Astrocyte (in vitro differentiated cells and primary cell): ENCODE results near the gene COL26A1.

Experiments used
- EZH2 ChIP-seq: IDR thresholded peaks from 2 replicates; pipeline ENCODE4 v1.6.1; 2012; ENCODE audit warnings: mild to moderate bottlenecking, low read length, inconsistent platforms; ENCODE audit not compliant: insufficient read depth
- TF ChIP-seq, protein P1 (sequence below): IDR thresholded peaks from 2 replicates; pipeline ENCODE4 v1.5.1; 2011; ENCODE audit warnings: low read depth, mild to moderate bottlenecking, inconsistent platforms, low read length, moderate library complexity; ENCODE audit not compliant: insufficient read depth

DNA sequence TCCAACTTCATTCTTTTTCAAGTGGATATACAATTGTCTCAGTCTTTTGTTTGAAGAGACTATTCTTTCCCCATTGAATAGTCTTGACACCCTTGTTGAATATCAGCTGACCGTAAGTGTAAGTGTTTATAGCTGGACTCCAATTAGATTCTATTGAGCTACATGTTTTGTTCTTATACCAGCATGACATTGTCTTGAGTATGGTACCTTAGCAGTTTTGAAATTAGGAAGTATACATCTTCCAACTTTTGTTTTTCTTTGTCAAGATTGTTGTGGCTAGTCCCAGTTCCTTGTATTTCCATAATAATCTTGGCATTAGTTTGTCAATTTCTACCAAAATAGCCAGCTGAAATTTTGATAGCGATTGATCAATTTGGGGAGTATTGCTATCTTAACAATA lies 209.5 kb downstream of the COL26A1 start:
- TF ChIP-seq, protein P1, sequence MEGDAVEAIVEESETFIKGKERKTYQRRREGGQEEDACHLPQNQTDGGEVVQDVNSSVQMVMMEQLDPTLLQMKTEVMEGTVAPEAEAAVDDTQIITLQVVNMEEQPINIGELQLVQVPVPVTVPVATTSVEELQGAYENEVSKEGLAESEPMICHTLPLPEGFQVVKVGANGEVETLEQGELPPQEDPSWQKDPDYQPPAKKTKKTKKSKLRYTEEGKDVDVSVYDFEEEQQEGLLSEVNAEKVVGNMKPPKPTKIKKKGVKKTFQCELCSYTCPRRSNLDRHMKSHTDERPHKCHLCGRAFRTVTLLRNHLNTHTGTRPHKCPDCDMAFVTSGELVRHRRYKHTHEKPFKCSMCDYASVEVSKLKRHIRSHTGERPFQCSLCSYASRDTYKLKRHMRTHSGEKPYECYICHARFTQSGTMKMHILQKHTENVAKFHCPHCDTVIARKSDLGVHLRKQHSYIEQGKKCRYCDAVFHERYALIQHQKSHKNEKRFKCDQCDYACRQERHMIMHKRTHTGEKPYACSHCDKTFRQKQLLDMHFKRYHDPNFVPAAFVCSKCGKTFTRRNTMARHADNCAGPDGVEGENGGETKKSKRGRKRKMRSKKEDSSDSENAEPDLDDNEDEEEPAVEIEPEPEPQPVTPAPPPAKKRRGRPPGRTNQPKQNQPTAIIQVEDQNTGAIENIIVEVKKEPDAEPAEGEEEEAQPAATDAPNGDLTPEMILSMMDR: no peak
- no peak for TF ChIP-seq EZH2
